Prostate gland (tissue), 2 donors: Measurements from ENCODE around the gene EIF5A. TPM values are rescaled to one million over a fixed set of nuclear protein-coding genes. Genes with fewer than 3 reads are reported as not detected.

Source experiments
- DNase-seq: peaks from one replicate; pipeline ENCODE4 v3.0.0-alpha.2; 2019; ENCODE audit warnings: low spot score
- H3K27ac ChIP-seq, 2 donors: fragments of 200-600 bp; sonication (generic); 2 replicates each; pipeline ENCODE4 v1.5.1; 2017 to 2019
- H3K27me3 ChIP-seq: fragments of 200-600 bp; sonication (generic); replicated peaks from 2 replicates; pipeline ENCODE4 v1.5.1; 2019; ENCODE audit not compliant: insufficient read depth
- H3K36me3 ChIP-seq, 2 donors: fragments of 200-600 bp; sonication (generic); 1 replicate in 1 of 2; 2 replicates in 1 of 2; pipeline versions ENCODE4 v1.5.1 to v1.8.1; 2017 to 2019
- H3K4me1 ChIP-seq: fragments of 200-600 bp; sonication (generic); replicated peaks from 2 replicates; pipeline ENCODE4 v1.5.1; 2019
- H3K4me3 ChIP-seq, 2 donors: fragments of 200-600 bp; sonication (generic); 2 replicates each; pipeline ENCODE4 v1.5.1; 2017 to 2019
- H3K9me3 ChIP-seq: fragments of 200-600 bp; sonication (generic); 2 replicates; pipeline ENCODE4 v1.5.1; 2017
- POLR2A ChIP-seq: fragments of 450-650 bp; IDR thresholded peaks from one replicate; pipeline ENCODE4 v1.6.1; 2016; ENCODE audit warnings: antibody characterized with exemption, mild to moderate bottlenecking
- POLR2AphosphoS5 ChIP-seq: sonication (generic); formaldehyde crosslinking; IDR thresholded peaks from one replicate; pipeline ENCODE4 v1.6.1; 2017; ENCODE audit warnings: antibody characterized with exemption
- WGBS: methylation state at CpG from one replicate; pipeline ENCODE4 v1.1.5; 2018; 5-methylcytosine and 5-hydroxymethylcytosine counted together
- intact Hi-C: fragments of 100-400 bp; cut with DNase I; formaldehyde crosslinking; loops from one replicate; pipeline ENCODE4 v1.14.2; 2022
- total RNA-seq, 2 donors: library from RNA; depleted of rRNA; stranded (reverse); fragments of >200 nt; gene quantifications; one replicate each; pipeline ENCODE4 v1.1.0, GENCODE V29; 2016
- TF ChIP-seq, protein P1 (sequence below), 4 experiments: fragments of 200-600 bp in 2 of 4; fragments of 450-650 bp in 2 of 4; sonication (generic) in 2 of 4; IDR thresholded peaks; 1 replicate in 3 of 4; 2 replicates in 1 of 4; pipeline ENCODE4 v1.5.1; 2016 to 2019; ENCODE audit warnings: antibody characterized with exemption in 4 of 4, mild to moderate bottlenecking in 2 of 4, moderate library complexity in 2 of 4

EIF5A gene
- total RNA-seq, 2 donors from 2014 or later = 172 to 195 TPM

DNA sequence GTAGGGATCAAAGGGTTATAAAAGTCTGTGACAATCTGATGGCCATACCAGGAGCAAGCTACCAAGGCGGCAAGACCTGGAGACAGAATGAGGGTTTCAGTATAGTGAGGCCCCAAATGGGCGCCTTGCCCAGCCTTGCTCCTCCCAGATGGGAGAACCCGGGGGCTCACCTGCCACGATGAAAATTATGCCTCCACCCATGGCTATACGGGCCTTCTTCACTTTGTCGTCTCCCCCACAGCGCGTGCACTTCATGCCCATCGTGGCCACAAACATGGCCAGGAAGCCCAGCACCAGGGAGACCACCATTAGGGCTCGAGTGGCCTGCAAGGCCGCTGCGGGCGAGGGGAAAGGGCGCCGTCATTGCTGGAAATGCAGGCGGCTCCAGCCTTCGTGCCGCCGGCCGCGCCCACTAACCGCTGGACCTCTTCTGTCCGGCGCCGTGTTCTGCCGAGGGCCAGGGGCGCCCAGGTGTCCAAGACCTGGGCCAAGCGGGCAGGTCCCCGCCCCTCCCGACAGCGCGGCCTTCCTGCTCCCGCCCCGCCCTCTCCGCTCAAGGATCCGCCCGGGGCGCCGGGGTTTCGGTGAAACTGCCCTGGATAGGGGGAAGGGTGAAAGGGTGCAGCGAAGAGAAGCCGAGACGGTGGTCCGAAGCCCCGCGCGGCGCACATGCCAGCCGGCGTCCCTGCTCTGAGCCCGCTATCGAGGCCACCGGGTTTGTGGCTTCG is 46.6 kb upstream of the EIF5A start:
- peak; percentile 64 for DNase-seq
- Histone ChIP-seq H3K27ac (peak overlapping the region; percentile 84 to 91), H3K9me3 (no peaks in the 10 kb centered on the region), H3K27me3 (no peaks in the 10 kb centered on the region), H3K36me3 (no peaks in the 10 kb centered on the region), H3K4me1 (peaks cover 24% of the 10 kb centered on the region), H3K4me3 (peak overlapping the region; percentile 34 to 37)
- TF ChIP-seq, protein P1, sequence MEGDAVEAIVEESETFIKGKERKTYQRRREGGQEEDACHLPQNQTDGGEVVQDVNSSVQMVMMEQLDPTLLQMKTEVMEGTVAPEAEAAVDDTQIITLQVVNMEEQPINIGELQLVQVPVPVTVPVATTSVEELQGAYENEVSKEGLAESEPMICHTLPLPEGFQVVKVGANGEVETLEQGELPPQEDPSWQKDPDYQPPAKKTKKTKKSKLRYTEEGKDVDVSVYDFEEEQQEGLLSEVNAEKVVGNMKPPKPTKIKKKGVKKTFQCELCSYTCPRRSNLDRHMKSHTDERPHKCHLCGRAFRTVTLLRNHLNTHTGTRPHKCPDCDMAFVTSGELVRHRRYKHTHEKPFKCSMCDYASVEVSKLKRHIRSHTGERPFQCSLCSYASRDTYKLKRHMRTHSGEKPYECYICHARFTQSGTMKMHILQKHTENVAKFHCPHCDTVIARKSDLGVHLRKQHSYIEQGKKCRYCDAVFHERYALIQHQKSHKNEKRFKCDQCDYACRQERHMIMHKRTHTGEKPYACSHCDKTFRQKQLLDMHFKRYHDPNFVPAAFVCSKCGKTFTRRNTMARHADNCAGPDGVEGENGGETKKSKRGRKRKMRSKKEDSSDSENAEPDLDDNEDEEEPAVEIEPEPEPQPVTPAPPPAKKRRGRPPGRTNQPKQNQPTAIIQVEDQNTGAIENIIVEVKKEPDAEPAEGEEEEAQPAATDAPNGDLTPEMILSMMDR (IDR thresholded peaks at IDR 0.05) = no peak
- peak; percentile 50 for TF ChIP-seq POLR2AphosphoS5
- peak; percentile 64 for TF ChIP-seq POLR2A
- 5% methylated on average over 41 of the region's 54 CpGs for WGBS
- intact Hi-C loops = no loop called here

DNA sequence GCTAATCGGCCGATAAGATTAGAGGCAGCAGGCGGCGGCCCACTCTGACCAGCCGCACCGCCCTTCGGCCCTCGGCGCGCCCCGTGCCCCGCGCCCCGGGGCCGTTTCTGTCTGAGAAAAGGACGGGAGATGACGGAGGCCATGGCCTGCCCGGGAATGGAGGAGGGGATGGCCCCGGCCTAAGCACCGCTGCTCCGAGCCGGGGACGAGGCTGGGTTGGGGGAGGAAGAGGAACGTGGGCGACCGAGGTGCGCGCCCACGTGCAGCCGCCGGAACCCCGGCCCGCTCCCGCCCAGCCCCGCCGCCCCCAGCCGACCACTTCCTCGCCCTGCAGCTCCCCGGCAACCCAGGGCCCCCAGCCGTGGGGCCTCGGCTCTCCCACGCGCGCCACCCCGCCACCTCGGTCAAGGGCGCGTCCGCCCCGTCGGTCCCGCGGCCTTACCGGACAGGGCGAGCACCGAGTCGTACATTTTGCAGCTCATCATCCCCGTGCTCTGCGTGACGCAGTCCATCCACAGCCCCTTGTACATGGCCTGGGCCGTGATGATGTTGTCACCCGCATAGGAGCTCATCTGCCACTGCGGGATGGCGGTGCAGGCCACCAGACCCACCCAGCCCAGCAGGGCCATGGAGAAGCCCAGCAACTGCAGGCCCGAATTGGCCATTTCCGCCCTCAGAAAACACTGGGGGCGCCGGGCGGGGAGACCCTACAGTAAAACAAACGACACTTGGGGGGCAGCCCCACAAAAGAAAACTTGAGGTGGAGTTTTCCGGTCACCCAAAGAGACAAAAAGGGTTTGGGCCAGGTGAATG is 45.8 kb upstream of the EIF5A start:
- H3K4me1 ChIP-seq = peaks cover 24% of the 10 kb centered on the region
- H3K4me3 ChIP-seq = peak overlapping the region; percentile 34 to 37
- intact Hi-C loops = no loop called here
- TF ChIP-seq POLR2A (no peak), POLR2AphosphoS5 (no peak)
- TF ChIP-seq, protein P1 (IDR thresholded peaks at IDR 0.05) = no peak
- WGBS = 14% methylated on average over 59 of the region's 71 CpGs
- no peaks in the 10 kb centered on the region for H3K27me3 ChIP-seq
- H3K27ac ChIP-seq = peak overlapping the region; percentile 84 to 91
- H3K9me3 ChIP-seq = no peaks in the 10 kb centered on the region
- no peaks in the 10 kb centered on the region for H3K36me3 ChIP-seq
- DNase-seq = no peak

DNA sequence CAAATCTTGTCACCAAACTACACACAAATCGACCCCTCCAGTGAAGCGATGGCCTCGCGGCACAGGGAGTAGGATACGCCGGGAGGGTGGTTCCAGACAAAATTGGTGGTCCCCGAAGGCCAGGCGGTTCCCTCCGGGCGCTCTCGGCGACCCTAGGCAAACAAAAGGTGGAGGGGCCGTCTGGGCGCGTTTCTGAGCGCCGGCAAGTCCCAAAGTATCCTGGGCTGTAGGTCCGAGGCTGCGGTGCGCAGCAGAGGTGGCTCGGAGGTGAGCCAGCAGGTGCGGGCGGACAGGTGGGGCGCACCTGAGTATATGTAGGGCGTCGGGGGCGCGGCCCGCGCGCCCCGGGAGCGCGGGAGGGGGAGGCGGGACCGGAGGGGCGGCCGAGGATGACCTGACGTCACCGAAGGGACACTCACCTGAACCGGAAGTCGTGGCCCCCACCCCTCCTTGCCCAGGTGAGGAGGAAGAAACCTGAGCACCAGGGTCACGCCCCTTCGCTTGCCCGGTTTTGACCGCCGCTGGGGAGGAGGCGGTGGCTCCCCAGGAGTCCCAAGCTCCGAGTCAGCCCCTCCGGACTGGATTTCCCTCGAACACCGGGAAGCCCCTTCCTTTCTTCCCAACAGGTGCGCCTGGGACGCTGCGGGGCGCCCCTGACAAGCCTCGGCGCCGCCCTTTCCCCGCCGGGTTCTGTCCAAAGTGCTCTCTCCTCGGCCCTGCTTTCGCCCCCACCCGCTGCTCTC is 45.1 kb upstream of the EIF5A start, which contains the start of gene CLDN7:
TSS of gene CLDN7 (minus strand) at position 287 of the 743 bp plus-strand sequence. CDS start 435 bp downstream, outside the sequence.
- Histone ChIP-seq H3K4me3 (peak within 1 kb of the TSS; percentile 34 to 37), H3K27ac (peak within 1 kb of the TSS; percentile 84 to 91), H3K36me3 (no peaks in the 10 kb centered on the region), H3K9me3 (no peaks in the 10 kb centered on the region), H3K27me3 (no peaks in the 10 kb centered on the region), H3K4me1 (peaks cover 24% of the 10 kb centered on the region)
- DNase-seq = peak; percentile 71
- TF ChIP-seq, protein P1 (IDR thresholded peaks at IDR 0.05) = no peak
- TF ChIP-seq POLR2A = peak; percentile 74
- peak; percentile 42 for TF ChIP-seq POLR2AphosphoS5
- 5% methylated on average over 60 of the region's 64 CpGs for WGBS
- intact Hi-C loops = no loop called here

DNA sequence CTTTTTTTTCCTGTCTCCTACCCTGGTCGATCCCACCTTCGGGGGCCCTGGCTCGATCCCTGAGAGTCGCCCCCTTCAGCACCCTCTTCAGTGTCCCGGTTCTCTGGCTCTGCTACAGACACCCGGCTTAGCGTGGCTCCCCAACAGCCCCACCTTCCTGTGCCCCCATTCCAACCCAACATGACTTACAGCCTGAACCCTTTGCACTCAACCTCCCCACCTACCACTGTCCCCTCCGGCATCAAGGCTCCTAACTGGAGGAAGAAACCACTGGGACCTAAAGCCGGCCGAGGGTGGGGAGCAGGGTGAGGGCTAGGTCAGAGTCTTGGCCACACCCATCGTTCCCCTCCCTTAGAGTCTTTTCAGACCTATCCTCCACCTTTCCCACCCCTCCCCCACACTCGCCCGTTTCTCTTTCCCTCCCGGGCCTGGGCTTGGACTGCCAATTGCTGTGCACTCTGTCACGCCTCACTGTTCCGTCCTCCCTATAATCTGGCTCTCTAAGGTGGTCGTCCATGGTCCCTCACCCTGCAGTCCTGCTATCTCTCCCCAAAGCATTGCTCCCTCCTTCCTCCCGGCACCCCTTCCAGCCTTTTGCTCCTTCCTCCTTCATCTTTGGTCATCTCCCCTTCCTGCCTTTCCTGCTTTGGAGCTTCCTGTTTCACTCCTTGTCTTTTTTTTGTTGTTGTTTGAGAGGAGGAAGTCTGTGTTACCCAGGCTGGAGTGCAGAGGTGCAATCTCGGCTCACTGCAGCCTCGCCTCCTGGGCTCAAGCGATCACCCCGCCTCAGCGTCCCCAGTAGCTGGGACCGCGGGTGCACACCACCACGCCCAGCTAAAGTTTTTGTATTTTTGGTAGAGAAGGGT is 44.3 kb upstream of the EIF5A start:
- 14% methylated on average over 26 of the region's 26 CpGs for WGBS
- Histone ChIP-seq H3K4me1 (peaks cover 24% of the 10 kb centered on the region), H3K36me3 (no peaks in the 10 kb centered on the region), H3K27me3 (no peaks in the 10 kb centered on the region), H3K9me3 (no peaks in the 10 kb centered on the region), H3K27ac (peak overlapping the region; percentile 84 to 91), H3K4me3 (peak overlapping the region; percentile 15 to 37)
- intact Hi-C loops = no loop called here
- DNase-seq = no peak
- TF ChIP-seq POLR2A (no peak), POLR2AphosphoS5 (no peak)
- TF ChIP-seq, protein P1 (IDR thresholded peaks at IDR 0.05) = no peak
